Astrocyte (in vitro differentiated cells and primary cell): ENCODE data around the gene CSNK1G2. TPM values are rescaled to one million over a fixed set of nuclear protein-coding genes. Genes with fewer than 3 reads are reported as not detected.

Experiments
- DNase-seq: peaks from one replicate; pipeline ENCODE4 v3.0.0-alpha.2; 2010; ENCODE audit warnings: low read depth
- FAIRE-seq: peaks from 2 replicates; lab custom pipeline; 2011; peaks lifted over from hg19 to GRCh38; lab: Jason Lieb, UNC
- H2AFZ ChIP-seq: 2 replicates; pipeline ENCODE4 v1.6.0; 2012; ENCODE audit warnings: low read depth, low read length, inconsistent platforms
- H3K27ac ChIP-seq: 2 replicates; pipeline ENCODE4 v1.5.1; 2011; ENCODE audit warnings: low read depth, low read length, inconsistent platforms
- H3K27me3 ChIP-seq: 2 replicates; pipeline ENCODE4 v1.6.0; 2011; ENCODE audit warnings: low read length, inconsistent platforms; ENCODE audit not compliant: insufficient read depth
- H3K36me3 ChIP-seq: 2 replicates; pipeline ENCODE4 v1.5.1; 2011; ENCODE audit warnings: low read length, inconsistent platforms; ENCODE audit not compliant: insufficient read depth
- H3K4me1 ChIP-seq: 2 replicates; pipeline ENCODE4 v1.5.1; 2011; ENCODE audit warnings: low read length, inconsistent platforms; ENCODE audit not compliant: insufficient read depth
- H3K4me2 ChIP-seq: 2 replicates; pipeline ENCODE4 v1.6.0; 2012; ENCODE audit warnings: low read length, inconsistent platforms
- H3K4me3 ChIP-seq: 2 replicates; pipeline ENCODE4 v1.5.1; 2011; ENCODE audit warnings: low read depth, mild to moderate bottlenecking, low read length, inconsistent platforms; ENCODE audit not compliant: insufficient read depth
- H3K79me2 ChIP-seq: 2 replicates; pipeline ENCODE4 v1.6.0; 2012; ENCODE audit warnings: mild to moderate bottlenecking, low read length, inconsistent platforms; ENCODE audit not compliant: insufficient read depth
- H3K9ac ChIP-seq: 2 replicates; pipeline ENCODE4 v1.6.0; 2012; ENCODE audit warnings: mild to moderate bottlenecking, low read length, inconsistent platforms
- H3K9me3 ChIP-seq: 2 replicates; pipeline ENCODE4 v1.5.1; 2012; ENCODE audit warnings: low read depth, mild to moderate bottlenecking, low read length, inconsistent platforms; ENCODE audit not compliant: insufficient read depth
- H4K20me1 ChIP-seq: 2 replicates; pipeline ENCODE4 v1.6.0; 2012; ENCODE audit warnings: low read length, inconsistent platforms; ENCODE audit not compliant: insufficient read depth
- H3K27ac Mint-ChIP-seq: one replicate; pipeline ENCODE4 v1.8.0; 2021; ENCODE audit warnings: mild to moderate bottlenecking, mixed read lengths; ENCODE audit not compliant: unreplicated experiment
- H3K27me3 Mint-ChIP-seq: one replicate; pipeline ENCODE4 v1.8.0; 2021; ENCODE audit warnings: low read depth, mixed read lengths; ENCODE audit not compliant: unreplicated experiment
- H3K36me3 Mint-ChIP-seq: one replicate; pipeline ENCODE4 v1.8.0; 2021; ENCODE audit warnings: low read depth, mixed read lengths; ENCODE audit not compliant: unreplicated experiment
- H3K4me1 Mint-ChIP-seq: one replicate; pipeline ENCODE4 v1.8.0; 2021; ENCODE audit warnings: low read depth, mixed read lengths; ENCODE audit not compliant: unreplicated experiment
- H3K4me3 Mint-ChIP-seq: one replicate; pipeline ENCODE4 v1.8.0; 2021; ENCODE audit warnings: mild to moderate bottlenecking, moderate library complexity, mixed read lengths; ENCODE audit not compliant: unreplicated experiment
- H3K9me3 Mint-ChIP-seq: one replicate; pipeline ENCODE4 v1.8.0; 2021; ENCODE audit warnings: mild to moderate bottlenecking, mixed read lengths; ENCODE audit not compliant: unreplicated experiment
- CTCF ChIP-seq: IDR thresholded peaks from 2 replicates; pipeline ENCODE4 v1.5.1; 2011; ENCODE audit warnings: low read depth, mild to moderate bottlenecking, inconsistent platforms, low read length, moderate library complexity; ENCODE audit not compliant: insufficient read depth
- EZH2 ChIP-seq: IDR thresholded peaks from 2 replicates; pipeline ENCODE4 v1.6.1; 2012; ENCODE audit warnings: mild to moderate bottlenecking, low read length, inconsistent platforms; ENCODE audit not compliant: insufficient read depth
- total RNA-seq: library from RNA; stranded (reverse); gene quantifications from 2 replicates; pipeline ENCODE4 v1.2.1, GENCODE V29; 2021

CSNK1G2 gene
- total RNA-seq, 1 donor from 2014 or later = 64.1 TPM

GRCh38 chr19:1968279-1969175 lies 27.6 kb downstream of the CSNK1G2 start:
- Histone ChIP-seq H3K79me2 (peaks cover 56% of the 10 kb centered on the region), H3K27ac (no peak overlapping the region), H3K4me1 (no peaks in the 10 kb centered on the region), H3K4me3 (no peak overlapping the region), H3K27me3 (no peaks in the 10 kb centered on the region), H3K4me2 (no peak overlapping the region), H3K9ac (no peak overlapping the region), H4K20me1 (peaks cover 72% of the 10 kb centered on the region), H2AFZ (no peak overlapping the region), H3K36me3 (no peaks in the 10 kb centered on the region), H3K9me3 (no peaks in the 10 kb centered on the region)
- TF ChIP-seq EZH2 (no peak), CTCF (no peak)
- H3K27me3 Mint-ChIP-seq = no peaks in the 10 kb centered on the region
- FAIRE-seq = no peak
- peaks cover 4% of the 10 kb centered on the region for H3K4me1 Mint-ChIP-seq
- no peak overlapping the region for H3K27ac Mint-ChIP-seq
- no peak overlapping the region for H3K4me3 Mint-ChIP-seq
- DNase-seq = no peak
- H3K9me3 Mint-ChIP-seq = no peaks in the 10 kb centered on the region
- peaks cover 9% of the 10 kb centered on the region for H3K36me3 Mint-ChIP-seq

- Histone ChIP-seq H3K9me3 (no peaks in the 10 kb centered on the region), H3K27me3 (no peaks in the 10 kb centered on the region), H3K79me2 (peaks cover 60% of the 10 kb centered on the region), H3K4me1 (no peaks in the 10 kb centered on the region), H3K27ac (no peak overlapping the region), H3K4me3 (no peak overlapping the region), H3K36me3 (no peaks in the 10 kb centered on the region), H3K9ac (no peak overlapping the region), H4K20me1 (peaks cover 74% of the 10 kb centered on the region), H3K4me2 (no peak overlapping the region), H2AFZ (no peak overlapping the region)
- Mint-ChIP-seq H3K36me3 (peaks cover 11% of the 10 kb centered on the region), H3K27ac (no peak overlapping the region), H3K4me3 (no peak overlapping the region), H3K4me1 (peaks cover 4% of the 10 kb centered on the region), H3K9me3 (no peaks in the 10 kb centered on the region), H3K27me3 (no peaks in the 10 kb centered on the region)
- TF ChIP-seq CTCF (no peak), EZH2 (no peak)
- DNase-seq (no peak), FAIRE-seq (no peak)
Observed at GRCh38 chr19:1969176-1970002, 28.4 kb downstream of the CSNK1G2 start.
